ENCODE measurements around the gene ACSL5.

DNA sequence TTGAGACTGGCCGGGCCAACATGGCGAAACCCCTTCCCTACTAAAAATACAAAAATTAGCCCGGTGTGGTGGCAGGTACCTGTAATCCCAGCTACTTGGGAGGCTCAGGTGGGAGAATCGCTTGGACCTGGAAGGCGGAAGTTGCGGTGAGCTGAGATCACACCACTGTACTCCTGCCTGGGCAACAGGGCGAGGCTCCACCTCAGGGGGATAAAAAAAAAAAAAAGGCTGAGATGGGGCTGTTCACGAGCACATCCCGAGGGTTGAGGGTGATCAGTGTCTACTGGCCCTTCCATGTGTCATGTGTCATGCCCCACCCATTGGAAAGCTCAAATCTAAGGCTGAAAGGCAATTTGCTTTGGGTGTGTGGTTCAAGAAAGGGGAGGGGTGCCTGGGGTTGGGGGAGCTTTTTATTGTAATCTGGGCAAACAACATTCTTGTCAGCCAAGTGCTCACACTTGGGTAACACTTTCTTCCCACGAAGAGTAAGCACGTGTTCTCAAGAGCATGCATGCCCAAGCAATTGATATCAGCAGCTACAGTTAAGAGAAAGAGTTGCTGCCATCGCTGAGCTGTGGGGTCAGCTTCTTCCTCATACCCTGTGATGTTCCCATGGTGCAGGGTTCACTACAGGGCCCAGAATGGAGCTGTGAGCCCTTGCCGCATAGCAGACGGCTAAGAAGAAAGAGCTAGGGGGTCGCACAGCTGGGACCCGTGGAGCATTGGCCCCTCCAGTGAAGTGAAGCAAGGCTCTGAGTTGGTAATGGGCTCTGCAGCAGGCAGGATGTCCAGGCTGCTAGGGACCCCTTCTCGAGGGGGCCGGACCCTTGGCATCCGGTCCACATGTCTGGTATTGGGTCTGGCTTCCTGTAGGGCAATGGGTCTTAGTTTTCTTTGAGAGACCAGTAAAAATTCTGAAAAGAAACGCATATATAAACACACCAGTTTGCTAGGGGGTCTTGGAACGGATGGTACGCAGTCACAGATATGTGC, 9.9 kb upstream of the ACSL5 start:
- TF ChIP-seq POLR2A (IDR thresholded peaks at IDR 0.05) (no peak), CTCF (IDR thresholded peaks at IDR 0.05) (no peak)

Data from lower leg skin (tissue), 3 donors.